GM23338 (cell line): ENCODE results near the gene MT1A. TPM values are rescaled to one million over a fixed set of nuclear protein-coding genes. Genes with fewer than 3 reads are reported as not detected.

Experiments
- ATAC-seq: fragments of 200-7000 bp; cut with Tn5 transposase; 3 replicates; pipeline ENCODE4 v1.9.1; 2020
- DNase-seq: peaks from one replicate; pipeline ENCODE4 v3.0.0-alpha.2; 2015; ENCODE audit warnings: low spot score
- H2AFZ ChIP-seq: fragments of 200-600 bp; sonication (generic); 2 replicates; pipeline ENCODE4 v1.8.0; 2016; ENCODE audit warnings: antibody characterized with exemption, mild to moderate bottlenecking, moderate library complexity
- H3F3A ChIP-seq: fragments of 200-600 bp; sonication (generic); replicated peaks from 2 replicates; pipeline ENCODE4 v1.8.0; 2017; ENCODE audit warnings: antibody characterized with exemption, mixed run types, low read depth
- H3K27ac ChIP-seq: fragments of 200-600 bp; sonication (generic); 2 replicates; pipeline ENCODE4 v1.6.1; 2016; ENCODE audit warnings: low read depth
- H3K27me3 ChIP-seq: fragments of 200-600 bp; sonication (generic); 2 replicates; pipeline ENCODE4 v1.8.0; 2016; ENCODE audit warnings: mild to moderate bottlenecking, mixed run types, moderate library complexity; ENCODE audit not compliant: insufficient read depth
- H3K36me3 ChIP-seq: fragments of 200-600 bp; sonication (generic); 2 replicates; pipeline ENCODE4 v1.8.0; 2016; ENCODE audit warnings: mild to moderate bottlenecking; ENCODE audit not compliant: insufficient read depth
- H3K4me1 ChIP-seq: fragments of 200-600 bp; sonication (generic); 2 replicates; pipeline ENCODE4 v1.8.0; 2016; ENCODE audit warnings: mild to moderate bottlenecking, moderate library complexity; ENCODE audit not compliant: insufficient read depth
- H3K4me2 ChIP-seq: fragments of 200-600 bp; sonication (generic); 2 replicates; pipeline ENCODE4 v1.7.1; 2017; ENCODE audit warnings: mixed run types
- H3K4me3 ChIP-seq: fragments of 200-600 bp; sonication (generic); 2 replicates; pipeline ENCODE4 v1.6.1; 2016; ENCODE audit warnings: mixed run types
- H3K79me2 ChIP-seq: fragments of 200-600 bp; sonication (generic); replicated peaks from 2 replicates; pipeline ENCODE4 v1.8.0; 2017; ENCODE audit warnings: mild to moderate bottlenecking; ENCODE audit not compliant: insufficient read depth
- H3K9me2 ChIP-seq: fragments of 200-600 bp; sonication (generic); 2 replicates; pipeline ENCODE4 v1.8.0; 2017; ENCODE audit not compliant: insufficient read depth
- H4K20me1 ChIP-seq: fragments of 200-600 bp; sonication (generic); replicated peaks from 2 replicates; pipeline ENCODE4 v1.8.0; 2017; ENCODE audit warnings: mild to moderate bottlenecking; ENCODE audit not compliant: insufficient read depth
- H3K27ac Mint-ChIP-seq: 2 replicates; pipeline ENCODE4 v1.8.0; 2020; ENCODE audit warnings: inconsistent platforms, mild to moderate bottlenecking, moderate library complexity, mixed read lengths
- H3K27me3 Mint-ChIP-seq: 3 replicates; pipeline ENCODE4 v1.8.0; 2022; ENCODE audit warnings: low read depth, mild to moderate bottlenecking, moderate library complexity, mixed read lengths, inconsistent platforms; ENCODE audit not compliant: insufficient read depth, poor library complexity
- H3K36me3 Mint-ChIP-seq: 3 replicates; pipeline ENCODE4 v1.8.0; 2021; ENCODE audit warnings: low read depth, mild to moderate bottlenecking, inconsistent platforms, moderate library complexity, mixed read lengths
- H3K4me1 Mint-ChIP-seq: 3 replicates; pipeline ENCODE4 v1.8.0; 2020; ENCODE audit warnings: mild to moderate bottlenecking, inconsistent platforms, mixed read lengths
- H3K4me3 Mint-ChIP-seq: 3 replicates; pipeline ENCODE4 v1.8.0; 2021; ENCODE audit warnings: moderate library complexity, mild to moderate bottlenecking, inconsistent platforms, mixed read lengths
- H3K9me3 Mint-ChIP-seq: 3 replicates; pipeline ENCODE4 v1.8.0; 2020; ENCODE audit warnings: moderate library complexity, mild to moderate bottlenecking, inconsistent platforms, mixed read lengths
- CTCF ChIP-seq, 2 experiments: fragments of 200-600 bp in 1 of 2; sonication (generic) in 1 of 2; conservative IDR thresholded peaks; 2 replicates each; pipeline versions ENCODE4 v1.5.1 to v1.6.1; 2016 to 2017; ENCODE audit warnings: antibody characterized with exemption in 2 of 2, low read depth in 2 of 2, mild to moderate bottlenecking in 2 of 2, moderate library complexity in 1 of 2
- EZH2 ChIP-seq: fragments of 200-600 bp; sonication (generic); IDR thresholded peaks from one replicate; pipeline ENCODE4 v1.8.0; 2017; ENCODE audit warnings: antibody characterized with exemption, mild to moderate bottlenecking, low read depth; ENCODE audit not compliant: unreplicated experiment
- ZNF462 ChIP-seq: fragments of 250-450 bp; sonication (Bioruptor Pico); IDR thresholded peaks from 2 replicates; pipeline ENCODE4 v1.5.0; 2020; ENCODE audit warnings: mild to moderate bottlenecking, moderate library complexity
- polyA plus RNA-seq: library from polyadenylated mRNA; unstranded; fragments of >200 nt; fragmentation: Nextera tagmentation; extraction: Ambion mirVana; gene quantifications from 2 replicates; pipeline ENCODE4 v1.2.1, GENCODE V29; 2016
- total RNA-seq: library from RNA; depleted of rRNA; stranded (reverse); fragments of >200 nt; shearing (Covaris generic); gene quantifications from 2 replicates; pipeline ENCODE4 v1.2.3, GENCODE V29; 2014

The MT1A gene
- total and polyA plus RNA-seq, 2 experiments from 2014 or later = 2.5 TPM; not detected in 1

- Mint-ChIP-seq H3K9me3 (no peaks in the 10 kb centered on the region), H3K36me3 (no peaks in the 10 kb centered on the region), H3K27me3 (peaks cover 5% of the 10 kb centered on the region), H3K4me1 (no peaks in the 10 kb centered on the region), H3K27ac (no peak overlapping the region), H3K4me3 (no peak overlapping the region)
- Histone ChIP-seq H3K4me1 (no peaks in the 10 kb centered on the region), H4K20me1 (no peaks in the 10 kb centered on the region), H3K36me3 (no peaks in the 10 kb centered on the region), H3K79me2 (no peaks in the 10 kb centered on the region), H3K27me3 (peaks cover under 1% of the 10 kb centered on the region; the same call in 1 of the 2 replicates), H3F3A (no peaks in the 10 kb centered on the region), H3K4me2 (no peak overlapping the region), H3K27ac (no peak overlapping the region), H3K4me3 (no peak overlapping the region), H2AFZ (no peak overlapping the region), H3K9me2 (no peaks in the 10 kb centered on the region)
- ATAC-seq = peak; percentile 77
- DNase-seq = peak; percentile 80
- no peak for TF ChIP-seq ZNF462 (CRISPR knock-in tag)
- TF ChIP-seq CTCF (conservative IDR thresholded peaks at IDR 0.05; ENCODE audit: low read depth in 2 of 2) = peak; percentile 75 to 78
- TF ChIP-seq EZH2 = no peak
Observed at GRCh38 chr16:56600398-56600999, 38.0 kb upstream of the MT1A start.
